ENCODE measurements around the gene POLA1.
"Not testable (repeated sequence)": the region's sequence is repeated elsewhere in the genome, so short reads cannot be mapped to it uniquely, and the experiment has no call there.

Gene POLA1

DNA sequence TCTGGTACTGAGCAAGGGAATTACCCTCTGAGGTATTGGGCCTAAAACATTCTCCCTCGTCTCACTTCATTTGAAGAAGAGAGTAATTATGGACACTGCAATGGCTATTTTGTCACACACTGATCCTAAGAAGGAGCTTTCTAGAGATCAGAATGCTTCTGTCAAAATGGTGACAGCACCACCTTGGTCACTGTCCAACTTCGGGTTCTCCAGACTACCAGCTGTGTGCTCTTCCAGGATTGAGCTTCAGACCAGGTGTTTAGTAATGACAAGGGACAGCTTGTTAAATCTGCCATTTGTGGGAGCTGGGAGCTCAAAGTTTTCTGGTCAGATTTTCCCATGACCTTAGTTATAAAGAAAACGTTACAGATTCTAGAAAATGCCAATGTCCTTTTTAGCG is 105.4 kb downstream of the POLA1 start:
- DNase-seq, result no peak

DNA sequence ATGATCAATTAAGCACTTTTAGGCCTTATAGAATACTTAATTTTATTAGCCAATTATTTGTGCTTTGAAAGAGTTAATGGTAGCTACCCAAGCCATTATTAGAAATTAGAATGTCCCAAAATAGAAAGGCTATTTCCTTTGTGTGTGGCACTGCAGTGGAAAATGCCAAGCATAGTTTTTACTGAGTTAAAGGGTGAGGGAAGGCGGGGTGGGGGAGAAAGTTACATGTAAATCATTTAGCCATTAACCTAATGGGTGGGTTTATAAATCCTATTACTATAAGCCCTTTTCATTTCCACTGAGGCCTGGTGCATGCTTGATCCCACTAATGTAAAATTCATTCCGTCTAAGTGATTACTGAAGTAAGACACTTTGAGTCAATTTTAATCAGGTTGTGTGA is 105.8 kb downstream of the POLA1 start:
- no peak for DNase-seq

DNA sequence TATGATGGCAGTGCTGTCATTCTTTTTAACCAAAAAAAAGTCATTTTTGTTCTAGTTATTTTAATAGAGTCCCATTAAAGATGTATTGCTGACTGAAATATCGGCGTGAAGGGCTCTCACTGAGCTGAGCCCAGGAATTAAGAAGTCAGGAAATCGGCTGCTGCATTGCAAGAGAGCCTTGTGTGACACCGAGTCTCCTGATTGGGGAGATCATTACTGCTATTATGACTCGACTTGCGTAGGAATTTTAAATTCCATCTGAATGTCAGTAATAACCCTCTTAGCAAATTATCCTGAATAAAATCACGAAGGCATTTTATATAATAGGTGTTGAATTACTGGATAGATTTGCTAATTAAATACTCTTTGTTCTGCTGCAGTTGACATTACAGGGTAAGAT is 111.5 kb downstream of the POLA1 start:
- no peak for DNase-seq

DNA sequence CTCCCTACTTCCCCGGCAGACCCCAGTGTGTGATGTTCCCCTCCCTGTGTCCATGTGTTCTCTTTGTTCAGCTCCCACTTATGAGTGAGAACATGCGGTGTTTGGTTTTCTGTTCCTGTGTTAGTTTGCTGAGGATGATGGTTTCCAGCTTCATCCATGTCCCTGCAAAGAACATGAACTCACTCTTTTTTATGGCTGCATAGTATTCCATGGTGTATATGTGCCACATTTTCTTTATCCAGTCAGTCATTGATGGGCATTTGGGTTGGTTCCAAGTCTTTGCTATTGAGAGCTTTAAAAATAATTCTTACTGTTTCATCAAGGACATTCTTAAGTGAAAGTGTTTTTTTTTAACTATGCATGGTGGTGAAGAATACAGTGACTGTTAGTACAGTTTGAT is 126.1 kb downstream of the POLA1 start:
- DNase-seq, result not testable (repeated sequence)

DNA sequence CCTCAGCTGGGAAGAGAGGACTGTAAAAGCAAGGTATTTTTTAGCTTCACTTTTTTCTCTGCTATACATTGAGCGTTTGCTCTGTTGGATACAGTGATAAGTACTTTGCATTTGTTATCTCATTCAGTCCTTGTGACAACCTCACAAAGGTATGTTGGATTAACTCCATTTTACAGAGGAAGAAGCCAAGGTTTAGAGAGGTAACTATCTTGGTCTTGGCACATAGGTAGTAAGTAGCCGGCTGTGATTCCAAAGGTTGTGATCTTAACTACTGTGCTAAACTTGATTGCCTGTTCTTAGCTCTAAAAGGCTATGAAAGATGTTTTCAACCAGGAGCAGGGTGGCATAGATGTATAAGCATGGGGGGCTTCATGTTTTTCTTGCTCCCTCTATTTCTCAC is 134.4 kb downstream of the POLA1 start:
- DNase-seq, result no peak

DNA sequence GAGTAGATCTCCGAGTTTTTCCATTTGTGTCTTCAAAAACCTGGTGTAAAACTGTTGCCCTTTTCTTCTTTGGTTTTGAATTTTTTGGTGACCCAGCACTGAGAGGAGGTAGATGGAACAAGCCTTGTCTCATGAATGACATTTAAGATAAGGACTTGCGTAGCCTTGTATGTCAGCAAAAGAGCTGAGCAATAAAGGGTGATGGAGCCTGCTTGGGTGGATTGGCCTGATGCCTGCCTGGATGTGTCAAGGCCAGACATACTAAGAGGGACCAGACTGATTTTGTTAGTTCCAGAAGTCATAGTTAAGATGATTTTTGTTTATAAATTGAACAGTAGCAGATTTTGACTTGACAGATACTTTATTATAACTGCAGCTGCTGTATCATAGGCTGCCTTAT is 134.9 kb downstream of the POLA1 start:
- DNase-seq, result no peak

DNA sequence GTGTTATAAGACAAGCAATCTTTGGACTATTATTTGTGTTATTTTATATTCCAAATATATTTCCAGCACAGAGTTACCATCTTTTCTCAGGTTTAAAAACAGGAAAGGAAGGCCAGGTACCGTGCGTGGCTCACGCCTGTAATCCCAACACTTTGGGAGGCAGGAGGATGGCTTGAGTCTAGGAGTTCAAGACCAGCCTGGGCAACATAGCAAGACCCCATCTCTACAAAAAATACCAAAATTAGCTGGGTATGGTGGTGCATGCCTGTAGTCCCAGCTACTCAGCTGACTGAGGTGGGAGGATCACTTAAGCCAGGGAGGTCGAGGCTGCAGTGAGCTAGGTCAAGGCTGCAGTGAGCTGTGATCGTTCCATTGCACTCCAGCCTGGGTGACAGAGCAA is 140.0 kb downstream of the POLA1 start:
- no peak for DNase-seq

DNA sequence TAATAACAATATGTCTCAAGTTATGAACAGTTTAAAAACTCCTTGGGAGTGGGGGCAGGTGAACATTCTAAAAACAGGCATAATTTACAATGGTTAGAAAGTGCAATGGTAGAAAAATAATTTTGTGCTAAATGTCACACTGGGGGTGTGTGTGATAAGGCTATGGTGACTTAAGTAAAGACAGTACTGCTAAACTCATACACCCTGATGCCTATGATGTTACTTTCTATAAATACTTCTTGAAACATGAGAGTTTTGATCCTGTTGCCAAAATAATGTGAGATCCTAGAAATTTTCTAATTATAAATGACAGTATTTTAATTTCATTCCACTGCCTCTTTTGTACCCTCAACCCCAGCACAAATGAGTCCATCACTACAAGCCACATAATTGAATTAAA is 144.2 kb downstream of the POLA1 start:
- DNase-seq, result no peak

DNA sequence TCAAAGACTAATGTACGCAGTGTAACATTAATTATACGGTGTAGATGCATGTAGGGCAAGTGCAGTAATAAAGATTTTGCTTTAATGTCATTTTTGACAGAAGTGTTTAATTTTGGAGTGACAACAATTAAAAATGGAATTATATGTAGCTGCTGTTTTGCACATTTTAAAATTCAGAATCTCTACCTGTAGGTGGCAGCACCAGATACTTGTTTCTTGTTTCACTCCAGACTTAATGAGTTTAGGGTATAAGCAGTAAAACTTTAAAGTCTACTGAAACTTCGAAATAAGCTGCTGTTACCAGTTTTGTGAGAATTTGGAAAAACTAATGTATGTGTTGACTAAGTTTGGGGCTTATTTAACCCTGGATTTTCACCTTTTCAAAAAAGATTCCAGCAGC is 144.9 kb downstream of the POLA1 start:
- DNase-seq, result no peak

DNA sequence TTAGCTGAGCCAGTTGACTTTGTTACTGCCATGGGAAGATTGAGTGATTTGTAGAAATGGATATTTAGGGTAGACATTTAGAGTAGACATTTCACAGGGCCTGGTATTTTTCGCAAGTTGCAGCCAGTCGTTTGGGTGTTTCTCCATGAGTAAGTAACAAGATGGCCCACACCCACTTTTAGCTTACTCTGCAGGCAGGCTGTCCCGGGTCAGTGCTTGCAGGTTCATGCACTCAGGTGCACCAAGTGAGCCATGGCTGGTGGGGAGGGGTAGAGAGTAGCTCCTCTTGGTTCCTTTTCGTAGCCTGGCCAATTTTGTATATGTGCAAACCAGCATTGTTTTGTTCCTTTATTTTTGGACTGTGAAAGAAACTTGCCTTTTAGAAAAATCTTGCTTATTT is 145.6 kb downstream of the POLA1 start:
- no peak for DNase-seq

DNA sequence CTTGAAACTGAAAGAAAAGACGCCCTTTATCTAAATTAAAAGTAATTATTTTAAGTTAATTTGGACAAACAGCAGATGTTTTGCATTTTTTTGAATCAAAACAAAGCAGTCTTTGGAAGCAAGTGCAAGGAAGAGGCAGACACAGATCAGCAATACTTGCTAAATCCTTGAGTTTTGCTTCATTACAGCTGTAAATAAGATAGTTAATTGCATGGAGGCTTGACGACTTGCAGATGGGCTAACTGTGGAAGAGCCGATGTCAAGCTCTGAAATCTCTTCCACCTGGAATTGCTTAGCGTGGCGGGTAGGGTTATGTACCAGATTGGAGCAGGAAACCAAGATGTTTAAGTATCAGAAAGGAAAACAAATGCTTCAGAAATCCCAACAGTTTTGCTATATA is 148.8 kb downstream of the POLA1 start:
- DNase-seq, result no peak

DNA sequence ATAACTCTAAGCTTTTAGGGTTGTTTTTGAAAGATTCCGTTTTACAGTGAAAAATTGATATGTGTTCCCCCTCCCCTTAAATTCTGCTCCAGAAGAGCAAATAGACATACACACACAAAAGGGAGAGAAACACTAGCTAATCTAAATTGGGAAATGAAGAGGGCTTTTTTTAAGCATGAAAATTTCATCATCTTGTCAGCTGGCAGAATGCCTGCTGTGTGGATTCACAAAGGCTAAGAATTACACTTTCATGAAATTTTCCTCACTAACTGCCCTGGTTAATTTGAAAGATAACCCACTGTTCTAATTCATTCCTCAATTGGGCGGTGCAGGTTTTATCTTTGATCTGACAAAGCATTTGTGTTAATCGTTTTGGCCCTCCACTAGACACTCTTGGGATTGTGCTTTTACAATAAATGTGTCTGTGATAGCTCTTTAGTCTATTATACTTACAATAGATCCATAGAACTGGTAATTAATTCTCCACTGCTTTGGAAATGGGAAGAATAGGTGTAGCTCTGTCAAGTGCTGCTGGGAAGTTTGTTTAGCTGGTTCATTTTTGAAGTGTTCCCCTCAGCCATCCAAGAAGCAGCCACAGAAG is 152.9 kb downstream of the POLA1 start:
- DNase-seq, result no peak

DNA sequence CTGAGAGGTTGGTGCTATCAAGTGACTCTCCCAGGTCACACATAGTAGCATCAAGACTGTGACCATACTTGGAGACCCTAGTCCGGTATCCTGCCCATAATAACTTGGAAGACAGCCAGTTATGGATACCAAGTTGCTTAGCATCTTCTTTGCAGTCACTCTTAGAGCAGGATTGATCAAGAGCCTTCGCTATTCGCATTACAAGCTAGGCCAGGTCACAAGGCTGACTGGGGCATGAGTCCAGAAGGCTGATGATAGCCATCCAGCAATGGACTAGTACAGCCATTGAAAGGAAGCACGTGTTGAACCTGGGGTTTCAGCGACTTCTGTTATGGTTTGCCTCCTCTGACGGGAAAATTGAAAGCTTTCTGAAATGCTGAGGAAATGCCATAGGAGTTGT is 157.6 kb downstream of the POLA1 start:
- DNase-seq, result no peak

DNA sequence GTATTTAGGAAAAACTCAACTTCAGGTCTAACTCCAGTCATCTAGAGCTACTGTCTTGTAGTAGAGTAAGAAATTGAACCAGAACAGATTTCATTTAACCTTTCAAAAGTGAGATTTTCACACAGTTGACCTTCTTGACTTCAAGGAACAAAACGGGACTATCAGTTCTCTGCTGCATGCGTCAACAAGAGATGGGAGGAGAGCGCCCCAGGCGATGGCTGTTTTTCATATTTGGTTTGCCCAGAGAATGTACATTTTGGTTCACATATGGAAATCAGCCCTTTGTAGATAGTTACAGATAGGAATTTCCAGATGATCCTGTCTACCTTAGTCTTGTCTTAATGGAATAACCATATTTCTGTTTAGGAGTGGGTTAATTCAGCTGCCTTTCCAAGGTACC is 158.1 kb downstream of the POLA1 start:
- no peak for DNase-seq

DNA sequence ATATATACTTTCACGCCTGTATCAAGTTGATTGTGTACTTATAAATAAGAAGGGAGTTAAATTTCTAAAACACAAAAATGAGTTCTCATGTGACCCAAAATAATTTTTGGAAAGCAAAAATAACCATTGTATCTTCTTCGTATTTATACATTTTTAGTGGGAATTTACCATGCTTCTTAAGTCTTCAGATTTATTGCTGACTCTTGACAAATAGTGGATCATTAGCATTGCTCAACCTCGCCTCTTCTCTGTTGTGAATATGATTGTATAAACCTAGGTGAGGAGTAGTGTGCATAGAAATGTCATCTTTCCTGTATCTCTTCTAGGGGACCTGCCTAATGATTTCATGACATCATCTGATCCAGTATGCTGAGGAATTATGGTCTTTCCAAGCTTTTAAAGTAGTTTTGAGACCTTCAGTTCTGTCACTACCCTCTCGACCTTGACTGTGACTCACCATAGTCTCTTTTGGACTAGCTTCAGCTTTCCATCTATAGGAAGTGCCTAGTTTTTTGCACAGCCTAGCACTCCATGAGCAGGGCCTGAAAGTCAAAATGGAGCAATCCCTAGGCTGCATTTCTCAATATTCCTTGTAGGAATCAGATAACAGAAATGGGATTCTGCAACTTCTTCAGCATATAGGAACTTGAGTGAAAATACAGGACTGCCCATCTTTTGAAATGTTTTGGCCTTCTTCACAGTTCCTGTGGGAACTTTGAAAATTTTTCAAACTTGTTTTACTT is 164.5 kb downstream of the POLA1 start:
- no peak for DNase-seq

DNA sequence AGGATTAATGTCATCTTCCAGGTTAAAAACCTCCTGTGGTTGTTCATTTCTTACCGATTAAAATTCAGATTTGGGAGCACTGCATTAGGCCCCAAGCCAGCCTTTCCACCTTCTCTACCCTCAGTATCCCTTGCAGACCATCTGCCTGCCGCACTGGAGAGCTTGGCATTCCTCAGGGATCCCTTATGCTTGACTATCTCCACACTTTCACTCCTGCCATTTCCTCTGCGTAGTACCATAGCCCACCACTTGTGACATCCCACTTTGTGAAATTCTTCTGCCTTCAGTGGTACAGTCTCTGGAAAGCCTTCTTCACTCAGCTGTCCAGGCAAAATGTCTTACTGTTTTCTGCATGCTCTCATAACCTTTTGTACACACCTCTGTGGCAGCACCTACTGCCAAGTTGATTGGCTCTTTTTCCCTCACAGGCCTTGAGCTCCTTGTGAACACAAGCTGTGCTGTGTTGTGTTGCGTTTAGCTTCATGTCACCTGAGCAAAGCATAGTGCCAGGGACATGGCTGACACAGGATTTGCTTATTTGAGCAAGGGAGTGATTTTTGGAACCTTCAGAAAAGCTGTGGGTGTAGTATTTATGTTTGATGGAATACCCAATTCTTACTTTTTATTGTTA is 165.6 kb downstream of the POLA1 start:
- DNase-seq, result no peak

DNA sequence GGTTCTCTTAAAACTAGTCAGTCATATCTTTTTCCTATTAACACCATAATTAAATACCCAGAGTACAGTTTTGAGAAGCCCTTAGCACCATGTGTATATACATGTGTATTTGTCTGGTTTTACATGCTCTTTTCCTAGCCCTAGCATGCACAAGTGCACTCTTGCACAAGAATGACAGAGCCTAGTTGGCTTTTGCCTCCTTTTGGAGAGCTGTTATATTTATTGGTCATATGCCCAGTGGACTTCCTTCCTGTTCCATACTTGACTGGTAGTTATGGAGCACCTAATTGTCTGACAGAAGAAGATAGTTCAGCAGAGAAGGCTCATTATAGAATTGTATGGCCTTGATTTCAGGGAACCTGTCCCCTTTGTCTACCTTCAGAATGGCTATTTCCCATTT is 166.4 kb downstream of the POLA1 start:
- DNase-seq, result no peak

DNA sequence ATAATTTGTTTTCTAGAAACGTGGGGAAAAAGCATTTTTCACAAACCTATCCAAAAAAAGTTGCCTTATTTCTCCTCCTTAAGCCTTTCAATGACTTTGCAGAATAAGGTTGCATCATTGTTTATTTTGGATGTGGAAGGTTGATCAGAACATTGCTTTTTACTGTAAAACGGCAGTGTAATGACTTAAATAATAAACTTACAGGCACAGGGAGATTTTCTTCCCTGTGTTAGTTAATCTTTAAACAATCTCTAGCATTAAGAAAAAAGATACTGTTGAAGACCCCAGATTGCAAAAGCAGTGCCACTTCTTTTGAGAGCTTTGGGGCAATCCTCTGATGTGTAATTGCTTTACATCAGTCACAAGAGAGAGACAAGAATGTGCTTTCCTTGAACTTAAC is 168.6 kb downstream of the POLA1 start:
- DNase-seq, result no peak

DNA sequence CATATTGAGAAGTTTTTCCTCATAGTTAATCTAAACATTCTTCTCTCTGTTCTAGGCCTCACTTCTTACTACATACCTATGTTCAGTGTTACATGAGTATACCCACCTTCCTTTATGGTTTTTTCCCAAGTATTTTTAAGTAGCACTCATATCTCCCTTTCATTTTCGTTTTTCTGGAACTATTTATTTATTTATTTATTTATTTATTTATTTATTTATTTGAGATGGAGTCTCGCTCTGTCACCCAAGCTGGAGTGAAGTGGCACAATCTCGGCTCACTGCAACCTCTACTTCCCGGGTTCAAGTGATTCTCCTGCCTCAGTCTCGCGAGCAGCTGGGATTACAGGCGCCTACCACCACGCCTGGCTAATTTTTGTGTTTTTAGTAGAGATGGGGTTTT is 170.1 kb downstream of the POLA1 start:
- DNase-seq, result not testable (repeated sequence)

DNA sequence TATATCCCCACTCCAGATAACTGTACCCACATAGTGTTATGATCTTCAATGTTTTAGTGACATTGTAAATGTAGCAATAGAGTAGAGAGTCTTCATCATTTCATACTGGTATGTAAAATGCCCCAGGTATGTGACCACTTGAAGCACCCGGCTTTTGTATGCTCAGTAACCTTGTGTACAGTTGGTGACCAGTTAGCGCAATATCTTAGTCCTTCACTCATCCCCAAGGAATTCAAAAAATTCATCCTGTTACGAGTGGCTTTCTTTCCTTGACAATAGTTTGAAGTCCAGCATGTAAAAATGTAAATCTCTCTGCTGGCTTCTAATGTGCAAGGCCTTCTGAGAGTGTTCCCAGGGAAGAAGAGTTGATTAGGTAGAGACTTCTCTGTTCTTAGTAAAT is 176.4 kb downstream of the POLA1 start:
- DNase-seq, result no peak

DNA sequence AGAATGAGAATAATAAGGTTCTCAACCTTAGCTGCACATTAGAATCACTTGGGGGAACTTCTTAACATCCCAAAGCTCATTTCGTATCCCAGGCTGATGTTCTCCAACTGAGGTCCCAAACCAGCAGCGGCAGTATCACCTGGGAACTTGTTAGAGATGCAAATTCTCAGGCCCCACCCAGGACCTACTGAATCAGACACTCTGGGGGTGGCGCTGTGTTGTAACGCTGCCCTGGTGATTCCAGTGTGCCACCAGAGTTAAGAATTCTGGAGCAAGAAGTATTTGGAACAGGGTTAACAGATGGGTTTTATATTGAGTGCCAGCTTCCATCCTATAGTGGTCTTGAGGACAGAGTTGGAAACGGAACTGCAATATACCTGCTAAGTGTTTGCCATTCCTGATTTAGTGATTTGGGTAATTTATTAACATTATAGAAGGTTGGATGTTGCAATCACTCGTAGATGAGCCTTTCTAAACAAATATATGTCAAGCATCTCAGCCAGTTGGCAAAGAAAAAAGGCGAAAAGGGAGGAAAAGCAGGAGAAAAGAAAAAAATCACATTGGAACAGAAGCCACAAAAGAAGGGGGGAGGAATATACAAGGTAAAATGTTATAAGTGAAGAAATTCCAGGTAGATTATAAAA is 181.0 kb downstream of the POLA1 start:
- no peak for DNase-seq

DNA sequence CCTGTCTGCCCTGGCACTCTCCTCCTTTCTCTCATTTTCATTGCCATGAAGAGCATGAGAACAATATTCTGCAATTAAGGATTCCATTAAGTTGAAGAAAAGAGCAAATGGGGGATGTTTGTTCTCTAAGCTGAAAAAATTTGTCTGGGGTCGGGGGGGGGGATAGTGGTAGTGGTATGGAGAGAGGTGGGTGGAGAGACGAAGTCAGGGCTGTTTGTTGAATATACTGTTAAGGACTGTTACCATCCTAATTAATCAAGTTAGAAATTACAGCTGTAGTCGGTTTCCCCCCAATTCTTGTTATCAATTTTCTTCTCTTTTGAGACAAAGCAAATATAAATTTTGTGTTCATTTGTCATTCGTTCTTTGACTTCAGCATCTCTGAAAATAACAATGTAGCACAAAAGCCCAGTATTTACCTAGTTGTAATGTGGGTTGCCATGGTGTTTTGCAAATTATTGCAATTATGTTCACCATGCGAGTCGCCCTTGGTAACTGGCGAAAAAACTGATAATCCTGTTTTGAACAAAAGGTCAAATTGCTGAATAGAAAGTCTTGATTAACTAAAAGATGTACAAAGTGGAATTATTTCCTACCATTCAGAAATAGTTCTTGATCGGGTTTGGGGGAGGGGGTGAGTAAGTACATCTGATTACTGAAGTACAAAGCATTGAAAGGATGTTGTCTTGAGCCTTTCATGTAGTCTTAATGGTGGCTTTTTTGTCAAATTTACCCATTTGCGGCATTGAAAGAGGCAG is 183.0 kb downstream of the POLA1 start:
- no peak for DNase-seq

DNA sequence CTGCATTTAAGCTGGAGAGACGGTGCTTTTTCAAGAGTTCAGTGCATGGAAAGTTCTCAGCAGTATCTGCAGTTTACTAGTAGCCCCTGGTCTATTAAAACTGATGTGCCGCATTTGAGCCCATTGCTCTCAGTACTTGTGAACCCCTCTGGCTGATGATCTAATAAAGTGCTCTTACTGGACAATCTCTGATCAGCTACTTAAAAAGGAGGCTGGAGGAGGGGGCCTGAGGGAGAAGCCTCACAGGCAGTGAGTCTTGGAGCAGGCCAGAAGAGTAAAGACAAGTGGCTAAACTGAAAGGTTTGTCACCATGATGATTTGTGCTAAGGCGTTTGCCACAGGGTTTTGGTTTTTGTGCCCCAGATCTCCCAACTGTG is 183.6 kb downstream of the POLA1 start:
- no peak for DNase-seq

Data from stimulated activated CD4-positive, alpha-beta T cell treated with anti-CD3 and anti-CD28 coated beads, Interleukin-15, amount 100 ng/mL, for 24 hours (primary cell).